ENCODE results near the gene PLCB1. TPM values are rescaled to one million over a fixed set of nuclear protein-coding genes. Genes with fewer than 3 reads are reported as not detected.

Gene PLCB1
- total RNA-seq, 6 experiments from 2014 or later = 17.2 to 25.7 (median 23.1) TPM

DNA sequence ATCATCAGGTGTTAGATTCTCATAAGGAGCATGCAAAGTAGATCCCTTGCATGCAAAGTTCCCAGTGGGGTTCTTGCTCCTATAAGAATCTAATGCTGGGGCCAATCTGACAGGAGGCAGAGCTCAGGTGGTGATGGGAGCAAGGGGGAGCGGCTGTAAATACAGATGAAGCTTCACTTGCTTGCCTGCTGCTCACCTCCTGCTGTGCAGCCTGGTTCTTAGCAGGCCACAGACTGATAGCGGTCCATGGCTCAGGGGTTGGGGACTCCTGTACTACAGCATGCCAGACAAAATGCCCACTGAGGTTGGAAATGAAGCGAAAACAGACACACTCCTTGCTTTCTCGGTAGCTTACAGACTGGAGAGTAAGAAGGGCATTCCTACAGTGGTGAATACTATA is 386.8 kb downstream of the PLCB1 start:
- peaks cover 6% of the 10 kb centered on the region; the same call in 1 of the 2 replicates for H3K4me1 Mint-ChIP-seq (ENCODE audit: low read depth)
- TF ChIP-seq, protein P1, sequence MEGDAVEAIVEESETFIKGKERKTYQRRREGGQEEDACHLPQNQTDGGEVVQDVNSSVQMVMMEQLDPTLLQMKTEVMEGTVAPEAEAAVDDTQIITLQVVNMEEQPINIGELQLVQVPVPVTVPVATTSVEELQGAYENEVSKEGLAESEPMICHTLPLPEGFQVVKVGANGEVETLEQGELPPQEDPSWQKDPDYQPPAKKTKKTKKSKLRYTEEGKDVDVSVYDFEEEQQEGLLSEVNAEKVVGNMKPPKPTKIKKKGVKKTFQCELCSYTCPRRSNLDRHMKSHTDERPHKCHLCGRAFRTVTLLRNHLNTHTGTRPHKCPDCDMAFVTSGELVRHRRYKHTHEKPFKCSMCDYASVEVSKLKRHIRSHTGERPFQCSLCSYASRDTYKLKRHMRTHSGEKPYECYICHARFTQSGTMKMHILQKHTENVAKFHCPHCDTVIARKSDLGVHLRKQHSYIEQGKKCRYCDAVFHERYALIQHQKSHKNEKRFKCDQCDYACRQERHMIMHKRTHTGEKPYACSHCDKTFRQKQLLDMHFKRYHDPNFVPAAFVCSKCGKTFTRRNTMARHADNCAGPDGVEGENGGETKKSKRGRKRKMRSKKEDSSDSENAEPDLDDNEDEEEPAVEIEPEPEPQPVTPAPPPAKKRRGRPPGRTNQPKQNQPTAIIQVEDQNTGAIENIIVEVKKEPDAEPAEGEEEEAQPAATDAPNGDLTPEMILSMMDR (IDR thresholded peaks at IDR 0.05) = no peak
- no peaks in the 10 kb centered on the region for H3K9me3 Mint-ChIP-seq
- H3K27me3 Mint-ChIP-seq (ENCODE audit: insufficient read depth) = no peaks in the 10 kb centered on the region
- no peak overlapping the region for H3K27ac Mint-ChIP-seq
- no peak for DNase-seq
- no peak overlapping the region for H3K4me3 Mint-ChIP-seq
- H3K36me3 Mint-ChIP-seq (ENCODE audit: low read depth) = 0 out of 2 replicates have a peak, but pooled peaks cover 5% of the 10 kb centered on the region

DNA sequence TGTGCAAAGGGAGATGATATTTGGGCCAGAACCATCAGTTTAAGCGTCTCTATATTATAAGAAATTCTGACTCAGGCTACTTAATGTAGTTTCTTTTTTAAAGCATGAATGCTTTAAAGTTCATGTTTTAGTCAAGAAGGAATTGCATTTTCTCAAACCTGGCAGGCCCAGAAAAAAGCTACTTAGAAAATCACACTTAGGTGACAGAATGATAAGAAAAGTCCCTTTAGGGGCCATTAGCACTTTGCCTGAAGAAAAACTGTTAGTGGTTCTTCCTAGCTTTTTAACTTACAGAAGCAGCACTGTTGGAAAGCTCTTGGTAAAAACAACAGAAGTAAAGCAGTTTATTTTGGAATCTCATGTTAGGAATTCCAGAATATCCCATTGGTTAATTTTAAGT is 387.8 kb downstream of the PLCB1 start:
- TF ChIP-seq, protein P1 (IDR thresholded peaks at IDR 0.05) = no peak
- Mint-ChIP-seq H3K36me3 (ENCODE audit: low read depth) (0 out of 2 replicates have a peak, but pooled peaks cover 5% of the 10 kb centered on the region), H3K4me1 (ENCODE audit: low read depth) (peaks cover 14% of the 10 kb centered on the region), H3K4me3 (no peak overlapping the region), H3K9me3 (no peaks in the 10 kb centered on the region), H3K27ac (no peak overlapping the region), H3K27me3 (ENCODE audit: insufficient read depth) (no peaks in the 10 kb centered on the region)
- no peak for DNase-seq

DNA sequence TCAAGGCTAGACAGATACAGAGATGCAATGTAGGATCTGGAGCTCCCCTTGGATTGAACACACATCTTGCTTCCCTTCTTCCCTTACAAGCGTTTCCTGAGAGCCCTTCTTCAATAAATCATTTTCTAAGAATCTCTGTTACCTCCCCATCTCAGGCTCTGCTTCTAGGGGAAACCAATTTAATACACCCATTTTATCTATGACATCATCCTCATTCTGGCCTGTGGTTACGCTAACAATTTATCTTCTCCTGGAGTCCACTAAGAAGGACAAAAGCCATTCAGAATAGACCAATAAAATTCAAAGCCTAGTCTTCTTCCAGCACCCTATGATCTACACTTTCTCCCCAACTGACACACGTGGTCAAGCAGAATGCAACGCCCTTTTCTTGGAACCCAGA is 390.1 kb downstream of the PLCB1 start:
- H3K36me3 Mint-ChIP-seq (ENCODE audit: low read depth) = no peaks in the 10 kb centered on the region
- no peaks in the 10 kb centered on the region for H3K27me3 Mint-ChIP-seq (ENCODE audit: insufficient read depth)
- no peaks in the 10 kb centered on the region for H3K9me3 Mint-ChIP-seq
- TF ChIP-seq, protein P1 (IDR thresholded peaks at IDR 0.05) = no peak
- DNase-seq = no peak
- H3K4me1 Mint-ChIP-seq (ENCODE audit: low read depth) = peaks cover 22% of the 10 kb centered on the region
- H3K4me3 Mint-ChIP-seq = no peak overlapping the region
- no peak overlapping the region for H3K27ac Mint-ChIP-seq

DNA sequence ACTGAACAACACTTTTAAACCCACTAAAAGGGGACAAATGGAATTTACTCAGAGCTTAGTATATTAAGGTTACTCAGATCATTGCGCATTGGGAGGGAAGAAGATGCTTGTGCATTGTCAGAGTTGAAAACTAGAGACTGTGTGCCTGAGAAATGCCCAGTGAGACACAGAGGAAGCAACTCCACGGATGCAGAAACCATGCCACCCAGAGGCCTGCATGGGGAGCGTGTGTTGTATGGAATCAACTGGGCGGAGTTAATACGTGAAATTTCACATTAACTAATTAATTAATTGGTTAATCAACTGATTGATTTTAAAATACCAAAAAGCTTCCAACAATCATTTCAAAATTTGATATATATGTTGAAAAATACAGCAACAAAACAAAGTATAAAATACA is 391.6 kb downstream of the PLCB1 start:
- Mint-ChIP-seq H3K27me3 (ENCODE audit: insufficient read depth) (no peaks in the 10 kb centered on the region), H3K4me1 (ENCODE audit: low read depth) (peaks cover 37% of the 10 kb centered on the region), H3K4me3 (no peak overlapping the region), H3K27ac (no peak overlapping the region), H3K36me3 (ENCODE audit: low read depth) (peaks cover 6% of the 10 kb centered on the region), H3K9me3 (no peaks in the 10 kb centered on the region)
- TF ChIP-seq, protein P1 (IDR thresholded peaks at IDR 0.05) = no peak
- no peak for DNase-seq

DNA sequence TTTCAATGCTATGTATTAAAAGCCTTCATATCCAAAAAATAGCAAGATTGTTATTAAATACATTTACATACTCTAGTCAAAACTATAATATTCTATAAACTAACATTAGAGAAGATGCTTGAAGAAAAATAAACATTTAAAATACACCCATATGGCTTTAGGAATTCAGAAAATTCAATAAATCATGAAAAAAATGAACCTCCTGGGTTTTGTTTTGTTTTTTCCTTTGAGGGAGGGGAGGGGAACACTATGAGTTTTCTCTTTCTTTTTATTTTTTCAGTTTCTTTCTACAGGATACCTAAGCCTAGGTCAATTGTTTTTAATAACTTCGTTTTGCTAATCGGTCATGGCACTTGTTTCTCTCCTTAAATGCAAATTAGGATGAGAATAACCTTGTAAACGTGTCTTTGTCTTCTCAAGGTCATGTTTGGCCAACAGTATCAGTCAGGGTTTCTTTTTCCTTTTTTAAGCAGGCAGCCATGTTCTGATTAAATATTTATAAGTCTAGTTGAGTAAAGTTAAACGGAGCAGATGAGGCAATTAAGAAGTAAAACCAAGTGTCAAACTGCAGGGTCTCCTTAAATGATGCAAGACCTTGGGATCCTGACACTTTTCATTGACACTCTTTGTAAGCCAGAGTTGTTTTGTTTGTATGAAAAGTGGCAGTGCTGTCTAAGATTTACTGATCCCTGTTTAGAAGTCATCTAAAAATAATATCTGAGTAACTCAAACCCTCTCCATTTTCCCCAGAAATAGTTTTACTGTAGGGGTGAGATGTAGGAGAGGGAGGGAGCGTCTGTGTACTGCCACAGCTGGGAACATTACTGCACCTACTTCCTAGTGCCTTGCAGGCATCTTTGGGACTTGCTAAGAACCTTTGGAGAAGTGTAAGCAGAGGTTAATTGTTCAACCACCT is 392.3 kb downstream of the PLCB1 start:
- H3K36me3 Mint-ChIP-seq (ENCODE audit: low read depth) = peaks cover 6% of the 10 kb centered on the region
- DNase-seq = no peak
- no peak overlapping the region for H3K4me3 Mint-ChIP-seq
- no peaks in the 10 kb centered on the region for H3K27me3 Mint-ChIP-seq (ENCODE audit: insufficient read depth)
- peaks cover 44% of the 10 kb centered on the region for H3K4me1 Mint-ChIP-seq (ENCODE audit: low read depth)
- TF ChIP-seq, protein P1 (IDR thresholded peaks at IDR 0.05) = no peak
- H3K27ac Mint-ChIP-seq = no peak overlapping the region; the same call in 1 of the 2 replicates
- H3K9me3 Mint-ChIP-seq = no peaks in the 10 kb centered on the region

Data from HFFc6 (cell line).